A549 (cell line): ENCODE results near the gene CAMK4. TPM values are rescaled to one million over a fixed set of nuclear protein-coding genes. Genes with fewer than 3 reads are reported as not detected.

Experiments
- ATAC-seq, 2 experiments: fragments of 200-7000 bp in 1 of 2; fragments of >200 bp in 1 of 2; cut with Nextera tagmentation in 1 of 2; cut with Tn5 transposase in 1 of 2; 3 replicates each; pipeline versions ENCODE4 v1.8.0 to v1.9.1; 2018 to 2020; ENCODE audit warnings: mild to moderate bottlenecking in 1 of 2, moderate library complexity in 1 of 2
- CTCF ChIA-PET: fragments of 300-600 bp; sonication (Branson Sonifier 250); formaldehyde crosslinking; extraction: SDS; loops from one replicate; lab custom pipeline; 2021; ENCODE audit warnings: antibody characterized with exemption, inconsistent platforms; lab: Yijun Ruan, JAX
- POLR2A ChIA-PET: fragments of 350-600 bp; formaldehyde crosslinking; extraction: SDS; loops from one replicate; lab custom pipeline; 2021; ENCODE audit warnings: antibody characterized with exemption, inconsistent platforms; lab: Yijun Ruan, JAX
- DNase-seq, 2 experiments: peaks; one replicate each; pipeline versions ENCODE4 v3.0.0 to v3.0.0-alpha.2; 2011 to 2016; ENCODE audit warnings: low read depth in 1 of 2, low spot score in 1 of 2
- FAIRE-seq: peaks from 2 replicates; lab custom pipeline; 2011; peaks lifted over from hg19 to GRCh38; lab: Jason Lieb, UNC
- H3K27ac ChIP-seq, 2 experiments: fragments of >200 bp; sonication (Bioruptor Twin); formaldehyde crosslinking; 3 replicates each; pipeline ENCODE4 v1.5.1; 2016 to 2017
- H3K4me1 ChIP-seq: fragments of >200 bp; sonication (Bioruptor Twin); formaldehyde crosslinking; 3 replicates; pipeline ENCODE4 v1.6.1; 2016
- H3K4me2 ChIP-seq: fragments of >200 bp; sonication (Bioruptor Twin); formaldehyde crosslinking; 3 replicates; pipeline ENCODE4 v1.6.1; 2016
- H3K4me3 ChIP-seq: fragments of >200 bp; sonication (Bioruptor Twin); formaldehyde crosslinking; 3 replicates; pipeline ENCODE4 v1.5.1; 2016
- H3K9me3 ChIP-seq: fragments of >200 bp; sonication (Bioruptor Twin); formaldehyde crosslinking; 3 replicates; pipeline ENCODE4 v1.6.1; 2016
- CBX8 ChIP-seq: fragments of 200-600 bp; sonication (generic); IDR thresholded peaks from 2 replicates; pipeline ENCODE4 v1.6.1; 2016
- CHD2 ChIP-seq: fragments of 150-350 bp; IDR thresholded peaks from 2 replicates; pipeline ENCODE4 v1.6.1; 2014; ENCODE audit warnings: low read length; ENCODE audit not compliant: partially characterized antibody
- CHD4 ChIP-seq: fragments of 200-600 bp; sonication (generic); IDR thresholded peaks from 2 replicates; pipeline ENCODE4 v1.6.1; 2016; ENCODE audit warnings: antibody characterized with exemption, mild to moderate bottlenecking, borderline replicate concordance
- FOSB ChIP-seq: fragments of 250-450 bp; sonication (Bioruptor Pico); IDR thresholded peaks from 2 replicates; pipeline ENCODE4 v1.5.0; 2020; ENCODE audit warnings: mild to moderate bottlenecking, moderate library complexity
- FOXS1 ChIP-seq: fragments of 250-450 bp; sonication (Bioruptor Pico); IDR thresholded peaks from 2 replicates; pipeline ENCODE4 v1.5.0; 2020; ENCODE audit warnings: mild to moderate bottlenecking, moderate library complexity
- GATA3 ChIP-seq: IDR thresholded peaks from 2 replicates; pipeline ENCODE4 v1.6.1; 2012; ENCODE audit warnings: borderline replicate concordance
- HEYL ChIP-seq: fragments of 250-450 bp; sonication (Bioruptor Pico); IDR thresholded peaks from 2 replicates; pipeline ENCODE4 v1.8.0; 2021; ENCODE audit warnings: mild to moderate bottlenecking, moderate library complexity
- HOXB5 ChIP-seq: fragments of 250-450 bp; sonication (Bioruptor Pico); IDR thresholded peaks from 2 replicates; pipeline ENCODE4 v1.5.0; 2020; ENCODE audit warnings: mild to moderate bottlenecking, moderate library complexity
- KDM5A ChIP-seq: fragments of 200-600 bp; sonication (generic); IDR thresholded peaks from 2 replicates; pipeline ENCODE4 v1.6.1; 2016; ENCODE audit warnings: antibody characterized with exemption, mild to moderate bottlenecking
- MAX ChIP-seq: IDR thresholded peaks from 2 replicates; pipeline ENCODE4 v1.6.1; 2012
- MAZ ChIP-seq: fragments of 150-350 bp; IDR thresholded peaks from 2 replicates; pipeline ENCODE4 v1.6.1; 2014; ENCODE audit warnings: antibody characterized with exemption, low read depth, low read length, borderline replicate concordance
- MYC ChIP-seq: IDR thresholded peaks from 2 replicates; pipeline ENCODE4 v1.6.1; 2012; ENCODE audit warnings: mild to moderate bottlenecking, inconsistent platforms, low read length, improper control_type of control experiment, borderline replicate concordance
- NR3C1 ChIP-seq: fragments of >200 bp; sonication (Bioruptor Twin); formaldehyde crosslinking; IDR thresholded peaks from 3 replicates; pipeline ENCODE4 v1.6.1; 2017
- POLR2A ChIP-seq: IDR thresholded peaks from 2 replicates; pipeline ENCODE4 v1.6.1; 2012; ENCODE audit warnings: mild to moderate bottlenecking, low read length
- RAD21 ChIP-seq, 2 experiments: fragments of >200 bp in 1 of 2; sonication (Bioruptor Twin) in 1 of 2; formaldehyde crosslinking in 1 of 2; IDR thresholded peaks in 1 of 2; conservative IDR thresholded peaks in 1 of 2; 2 replicates in 1 of 2; 3 replicates in 1 of 2; pipeline ENCODE4 v1.6.1; 2012 to 2018; ENCODE audit warnings: inconsistent platforms in 1 of 2
- RCOR1 ChIP-seq: fragments of 150-350 bp; IDR thresholded peaks from 2 replicates; pipeline ENCODE4 v1.6.1; 2014; ENCODE audit warnings: antibody characterized with exemption, low read length, low read depth
- SREBF2 ChIP-seq: fragments of 450-650 bp; IDR thresholded peaks from 2 replicates; pipeline ENCODE4 v1.6.1; 2014; ENCODE audit warnings: mild to moderate bottlenecking, moderate library complexity
- TP53 ChIP-seq: fragments of 250-450 bp; sonication (Bioruptor Pico); IDR thresholded peaks from 2 replicates; pipeline ENCODE4 v1.5.0; 2021; ENCODE audit warnings: mild to moderate bottlenecking, moderate library complexity
- ZNF302 ChIP-seq: fragments of 250-450 bp; sonication (Bioruptor Pico); IDR thresholded peaks from 2 replicates; pipeline ENCODE4 v1.9.0; 2021; ENCODE audit warnings: inconsistent platforms, mild to moderate bottlenecking, moderate library complexity
- WGBS: methylation state at CpG from one replicate; pipeline ENCODE4 v1.1.6; 2017; ENCODE audit errors: missing lambda C conversion rate; 5-methylcytosine and 5-hydroxymethylcytosine counted together
- polyA plus RNA-seq, 4 experiments: library from polyadenylated mRNA; depleted of rRNA in 3 of 4; stranded (reverse); fragments of >200 nt; fragmentation: RNase III in 1 of 4; extraction: RNeasy Plus Mini Kit Qiagen cat#74134 plus additional on column Dnase treatment in 1 of 4; gene quantifications; 2 replicates in 3 of 4; 3 replicates in 1 of 4; pipeline ENCODE4 v1.2.3, GENCODE V29; 2011 to 2017
- TF ChIP-seq, protein P1 (sequence below): fragments of 250-450 bp; sonication (Bioruptor Pico); IDR thresholded peaks from 2 replicates; pipeline ENCODE4 v1.5.0; 2020; ENCODE audit warnings: low read depth, mild to moderate bottlenecking, moderate library complexity
- TF ChIP-seq, protein P2 (sequence below): IDR thresholded peaks from 2 replicates; pipeline ENCODE4 v1.6.1; 2012; ENCODE audit warnings: low read depth, borderline replicate concordance
- TF ChIP-seq, protein P3 (sequence below): fragments of >200 bp; sonication (Bioruptor Twin); formaldehyde crosslinking; IDR thresholded peaks from 3 replicates; pipeline ENCODE4 v1.6.1; 2016

Gene CAMK4
- polyA plus RNA-seq, 2 of the 4 experiments (the other 2 are of a cell fraction): not detected

GRCh38 chr5:111422747-111423720 lies 198.8 kb downstream of the CAMK4 start:
- no peaks in the 10 kb centered on the region for H3K9me3 ChIP-seq
- no peak for TF ChIP-seq CHD2
- TF ChIP-seq HEYL (CRISPR knock-in tag): no peak
- TF ChIP-seq, protein P1, sequence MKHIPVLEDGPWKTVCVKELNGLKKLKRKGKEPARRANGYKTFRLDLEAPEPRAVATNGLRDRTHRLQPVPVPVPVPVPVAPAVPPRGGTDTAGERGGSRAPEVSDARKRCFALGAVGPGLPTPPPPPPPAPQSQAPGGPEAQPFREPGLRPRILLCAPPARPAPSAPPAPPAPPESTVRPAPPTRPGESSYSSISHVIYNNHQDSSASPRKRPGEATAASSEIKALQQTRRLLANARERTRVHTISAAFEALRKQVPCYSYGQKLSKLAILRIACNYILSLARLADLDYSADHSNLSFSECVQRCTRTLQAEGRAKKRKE (CRISPR knock-in tag): no peak
- TF ChIP-seq, protein P2, sequence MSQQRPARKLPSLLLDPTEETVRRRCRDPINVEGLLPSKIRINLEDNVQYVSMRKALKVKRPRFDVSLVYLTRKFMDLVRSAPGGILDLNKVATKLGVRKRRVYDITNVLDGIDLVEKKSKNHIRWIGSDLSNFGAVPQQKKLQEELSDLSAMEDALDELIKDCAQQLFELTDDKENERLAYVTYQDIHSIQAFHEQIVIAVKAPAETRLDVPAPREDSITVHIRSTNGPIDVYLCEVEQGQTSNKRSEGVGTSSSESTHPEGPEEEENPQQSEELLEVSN: no peak
- no peak for TF ChIP-seq TP53 (CRISPR knock-in tag)
- TF ChIP-seq GATA3: no peak
- no peak for TF ChIP-seq HOXB5 (CRISPR knock-in tag)
- no peak for TF ChIP-seq ZNF302
- TF ChIP-seq, protein P3, sequence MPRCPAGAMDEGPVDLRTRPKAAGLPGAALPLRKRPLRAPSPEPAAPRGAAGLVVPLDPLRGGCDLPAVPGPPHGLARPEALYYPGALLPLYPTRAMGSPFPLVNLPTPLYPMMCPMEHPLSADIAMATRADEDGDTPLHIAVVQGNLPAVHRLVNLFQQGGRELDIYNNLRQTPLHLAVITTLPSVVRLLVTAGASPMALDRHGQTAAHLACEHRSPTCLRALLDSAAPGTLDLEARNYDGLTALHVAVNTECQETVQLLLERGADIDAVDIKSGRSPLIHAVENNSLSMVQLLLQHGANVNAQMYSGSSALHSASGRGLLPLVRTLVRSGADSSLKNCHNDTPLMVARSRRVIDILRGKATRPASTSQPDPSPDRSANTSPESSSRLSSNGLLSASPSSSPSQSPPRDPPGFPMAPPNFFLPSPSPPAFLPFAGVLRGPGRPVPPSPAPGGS: no peak
- no peak for TF ChIP-seq MAZ
- no peak for TF ChIP-seq MYC
- no peak for TF ChIP-seq RAD21 (conservative IDR thresholded peaks at IDR 0.05 in 1 of 2, IDR thresholded peaks at IDR 0.05 in 1 of 2)
- no peak for TF ChIP-seq RCOR1
- no peak for TF ChIP-seq FOXS1
- TF ChIP-seq FOSB (CRISPR knock-in tag): no peak
- no peak for TF ChIP-seq NR3C1
- TF ChIP-seq CBX8: no peak
- no peak for TF ChIP-seq KDM5A
- TF ChIP-seq SREBF2: no peak
- no peak overlapping the region for H3K4me3 ChIP-seq
- 18% methylated on average over 4 of the region's 4 CpGs for WGBS
- DNase-seq (no peak), ATAC-seq (no peak), FAIRE-seq (no peak)
- no peak overlapping the region for H3K4me2 ChIP-seq
- CTCF ChIA-PET: no interaction called here
- H3K4me1 ChIP-seq: no peaks in the 10 kb centered on the region
- POLR2A ChIA-PET: no interaction called here
- no peak overlapping the region for H3K27ac ChIP-seq

GRCh38 chr5:111425205-111425604 lies 201.0 kb downstream of the CAMK4 start:
- H3K4me3 ChIP-seq: no peak overlapping the region
- ChIA-PET POLR2A (no interaction called here), CTCF (no interaction called here)
- TF ChIP-seq CBX8 (no peak), MAX (no peak), ZNF302 (no peak), NR3C1 (no peak), SREBF2 (no peak), POLR2A (no peak), MAZ (no peak), CHD4 (no peak)
- TF ChIP-seq, protein P3: no peak
- no peak for ATAC-seq
- no peaks in the 10 kb centered on the region for H3K4me1 ChIP-seq
- no peak overlapping the region for H3K27ac ChIP-seq
- WGBS: 15% methylated on average over 1 of the region's 1 CpG
- no peak for FAIRE-seq
- no peak for DNase-seq
- H3K9me3 ChIP-seq: no peaks in the 10 kb centered on the region
- H3K4me2 ChIP-seq: no peak overlapping the region
